Esophagus muscularis mucosa (tissue), 3 donors: ENCODE measurements around the gene ADPGK.

ENCODE experiments used
- POLR2A ChIP-seq: fragments of 450-650 bp; IDR thresholded peaks from one replicate; pipeline ENCODE4 v1.6.1; 2017; ENCODE audit warnings: antibody characterized with exemption, moderate library complexity, mild to moderate bottlenecking, low read depth
- POLR2AphosphoS5 ChIP-seq, 2 donors: sonication (generic); formaldehyde crosslinking; IDR thresholded peaks; one replicate each; pipeline ENCODE4 v1.6.1; 2017; ENCODE audit warnings: antibody characterized with exemption in 2 of 2
- TF ChIP-seq, protein P1 (sequence below), 3 experiments: fragments of 200-600 bp in 2 of 3; fragments of 450-650 bp in 1 of 3; sonication (generic) in 2 of 3; IDR thresholded peaks; one replicate each; pipeline ENCODE4 v1.5.1; 2017 to 2019; ENCODE audit warnings: antibody characterized with exemption in 3 of 3, mild to moderate bottlenecking in 2 of 3, moderate library complexity in 1 of 3

DNA sequence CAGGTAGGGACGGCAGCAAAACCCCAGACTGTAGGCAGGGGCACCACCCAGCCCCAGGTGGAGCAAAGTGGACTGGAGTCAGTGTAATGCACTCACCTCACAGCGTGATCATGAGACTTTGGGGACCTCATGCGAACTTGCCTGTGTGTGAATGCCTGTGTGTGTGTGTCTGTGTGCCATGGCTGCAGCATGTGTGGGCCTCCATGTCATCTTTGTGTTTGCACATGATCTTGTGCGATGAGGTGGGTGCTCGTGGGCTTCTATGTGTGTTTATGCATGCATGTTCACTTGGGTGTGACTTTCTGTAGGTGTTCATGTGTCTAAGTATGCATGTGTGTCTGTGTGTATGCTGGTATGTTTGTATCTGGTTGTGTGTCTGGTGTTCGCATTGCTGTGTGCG is 41.2 kb upstream of the ADPGK start:
- TF ChIP-seq, protein P1, sequence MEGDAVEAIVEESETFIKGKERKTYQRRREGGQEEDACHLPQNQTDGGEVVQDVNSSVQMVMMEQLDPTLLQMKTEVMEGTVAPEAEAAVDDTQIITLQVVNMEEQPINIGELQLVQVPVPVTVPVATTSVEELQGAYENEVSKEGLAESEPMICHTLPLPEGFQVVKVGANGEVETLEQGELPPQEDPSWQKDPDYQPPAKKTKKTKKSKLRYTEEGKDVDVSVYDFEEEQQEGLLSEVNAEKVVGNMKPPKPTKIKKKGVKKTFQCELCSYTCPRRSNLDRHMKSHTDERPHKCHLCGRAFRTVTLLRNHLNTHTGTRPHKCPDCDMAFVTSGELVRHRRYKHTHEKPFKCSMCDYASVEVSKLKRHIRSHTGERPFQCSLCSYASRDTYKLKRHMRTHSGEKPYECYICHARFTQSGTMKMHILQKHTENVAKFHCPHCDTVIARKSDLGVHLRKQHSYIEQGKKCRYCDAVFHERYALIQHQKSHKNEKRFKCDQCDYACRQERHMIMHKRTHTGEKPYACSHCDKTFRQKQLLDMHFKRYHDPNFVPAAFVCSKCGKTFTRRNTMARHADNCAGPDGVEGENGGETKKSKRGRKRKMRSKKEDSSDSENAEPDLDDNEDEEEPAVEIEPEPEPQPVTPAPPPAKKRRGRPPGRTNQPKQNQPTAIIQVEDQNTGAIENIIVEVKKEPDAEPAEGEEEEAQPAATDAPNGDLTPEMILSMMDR (IDR thresholded peaks at IDR 0.05), result no peak
- TF ChIP-seq POLR2AphosphoS5 (IDR thresholded peaks at IDR 0.05), result no peak
- TF ChIP-seq POLR2A, result no peak
